ENCODE measurements around the gene TMEM72.

The TMEM72 gene

GRCh38 chr10:44899450-44900080, 11.6 kb upstream of the TMEM72 start:
- Histone ChIP-seq H3K9me3 (ENCODE audit: insufficient read depth, low read depth, low read length) (peaks cover 2% of the 10 kb centered on the region), H3K27ac (ENCODE audit: low read depth, low read length) (peak overlapping the region; percentile 37), H3K4me3 (ENCODE audit: low read depth, low read length) (no peak overlapping the region), H3K4me2 (ENCODE audit: low read length) (no peak overlapping the region), H3K23ac (ENCODE audit: low read length) (no peak overlapping the region), H3K4me1 (ENCODE audit: control insufficient read depth in 1 of 2, insufficient read depth in 2 of 2, low read length in 2 of 2) (peaks cover 22 to 30% of the 10 kb centered on the region in 2 experiments), H2BK120ac (ENCODE audit: insufficient read depth, low read length, poor library complexity) (peak overlapping the region; percentile 30), H2AK5ac (ENCODE audit: low read length) (no peak overlapping the region), H3K18ac (ENCODE audit: low read length) (peak overlapping the region; percentile 58), H4K91ac (ENCODE audit: low read depth, low read length) (peak overlapping the region; percentile 61), H3K14ac (ENCODE audit: low read length) (peak overlapping the region; percentile 8), H3K27me3 (ENCODE audit: insufficient read depth, low read length) (no peaks in the 10 kb centered on the region), H3K79me2 (ENCODE audit: control insufficient read depth, insufficient read depth, low read length, poor library complexity) (no peaks in the 10 kb centered on the region), H3K4ac (ENCODE audit: low read depth, low read length) (no peak overlapping the region), H2BK5ac (ENCODE audit: low read depth, low read length, poor library complexity) (peak overlapping the region; percentile 28), H4K8ac (ENCODE audit: low read depth, low read length) (no peak overlapping the region), H4K12ac (ENCODE audit: low read depth, low read length) (no peak overlapping the region), H2AFZ (ENCODE audit: insufficient read depth, low read length, poor library complexity) (no peak overlapping the region), H3K36me3 (ENCODE audit: control insufficient read depth in 1 of 2, insufficient read depth in 2 of 2, low read length in 2 of 2) (no peaks in the 10 kb centered on the region), H3K9ac (ENCODE audit: low read length) (no peak overlapping the region), H3K79me1 (ENCODE audit: low read length) (peaks cover 11% of the 10 kb centered on the region), H2BK12ac (ENCODE audit: low read length) (peak overlapping the region; percentile 23)
- DNase-seq, result no peak
- no CpG with 5 or more reads among the region's 5 CpGs for WGBS (ENCODE audit: extremely low coverage, insufficient coverage, insufficient read length)

- H2BK12ac ChIP-seq (ENCODE audit: low read length), result no peak overlapping the region
- WGBS (ENCODE audit: extremely low coverage, insufficient coverage, insufficient read length), result no CpG with 5 or more reads among the region's 9 CpGs
- H3K79me1 ChIP-seq (ENCODE audit: low read length), result peaks cover 11% of the 10 kb centered on the region
Observed at GRCh38 chr10:44902941-44903545, 8.1 kb upstream of the TMEM72 start.

GRCh38 chr10:44906486-44906885, 4.7 kb upstream of the TMEM72 start:
- H2BK12ac ChIP-seq (ENCODE audit: low read length), result no peak overlapping the region
- H3K9me3 ChIP-seq (ENCODE audit: insufficient read depth, low read depth, low read length), result no peaks in the 10 kb centered on the region
- peaks cover 7% of the 10 kb centered on the region for H3K79me1 ChIP-seq (ENCODE audit: low read length)
- no CpG with 5 or more reads among the region's 4 CpGs for WGBS (ENCODE audit: extremely low coverage, insufficient coverage, insufficient read length)
- H4K12ac ChIP-seq (ENCODE audit: low read depth, low read length), result no peak overlapping the region
- no peak overlapping the region for H2BK120ac ChIP-seq (ENCODE audit: insufficient read depth, low read length, poor library complexity)
- H3K4me1 ChIP-seq (ENCODE audit: control insufficient read depth in 1 of 2, insufficient read depth in 2 of 2, low read length in 2 of 2), result peaks cover 30 to 31% of the 10 kb centered on the region in 2 experiments
- no peaks in the 10 kb centered on the region for H3K27me3 ChIP-seq (ENCODE audit: insufficient read depth, low read length)
- no peak overlapping the region for H3K9ac ChIP-seq (ENCODE audit: low read length)
- H2AFZ ChIP-seq (ENCODE audit: insufficient read depth, low read length, poor library complexity), result no peak overlapping the region
- no peaks in the 10 kb centered on the region for H3K79me2 ChIP-seq (ENCODE audit: control insufficient read depth, insufficient read depth, low read length, poor library complexity)
- no peak overlapping the region for H3K4me3 ChIP-seq (ENCODE audit: low read depth, low read length)
- no peak for DNase-seq
- H3K36me3 ChIP-seq (ENCODE audit: control insufficient read depth in 1 of 2, insufficient read depth in 2 of 2, low read length in 2 of 2), result no peaks in the 10 kb centered on the region
- H4K8ac ChIP-seq (ENCODE audit: low read depth, low read length), result no peak overlapping the region
- H3K18ac ChIP-seq (ENCODE audit: low read length), result no peak overlapping the region
- no peak overlapping the region for H2BK5ac ChIP-seq (ENCODE audit: low read depth, low read length, poor library complexity)
- H3K4ac ChIP-seq (ENCODE audit: low read depth, low read length), result no peak overlapping the region
- no peak overlapping the region for H4K91ac ChIP-seq (ENCODE audit: low read depth, low read length)
- peak overlapping the region; percentile 40 for H2AK5ac ChIP-seq (ENCODE audit: low read length)
- no peak overlapping the region for H3K27ac ChIP-seq (ENCODE audit: low read depth, low read length)
- H3K23ac ChIP-seq (ENCODE audit: low read length), result no peak overlapping the region
- H3K14ac ChIP-seq (ENCODE audit: low read length), result no peak overlapping the region
- H3K4me2 ChIP-seq (ENCODE audit: low read length), result no peak overlapping the region

More at GRCh38 chr10:44902941-44903545, 8.1 kb upstream of the TMEM72 start:
- Histone ChIP-seq H2AFZ (ENCODE audit: insufficient read depth, low read length, poor library complexity) (no peak overlapping the region), H4K91ac (ENCODE audit: low read depth, low read length) (no peak overlapping the region), H2BK120ac (ENCODE audit: insufficient read depth, low read length, poor library complexity) (peak overlapping the region; percentile 16), H3K23ac (ENCODE audit: low read length) (no peak overlapping the region), H3K14ac (ENCODE audit: low read length) (no peak overlapping the region), H3K36me3 (ENCODE audit: control insufficient read depth in 1 of 2, insufficient read depth in 2 of 2, low read length in 2 of 2) (no peaks in the 10 kb centered on the region), H3K79me2 (ENCODE audit: control insufficient read depth, insufficient read depth, low read length, poor library complexity) (no peaks in the 10 kb centered on the region), H3K4me3 (ENCODE audit: low read depth, low read length) (no peak overlapping the region), H3K4me2 (ENCODE audit: low read length) (no peak overlapping the region), H4K12ac (ENCODE audit: low read depth, low read length) (no peak overlapping the region), H3K9me3 (ENCODE audit: insufficient read depth, low read depth, low read length) (peaks cover 2% of the 10 kb centered on the region), H3K27ac (ENCODE audit: low read depth, low read length) (peak overlapping the region; percentile 50), H4K8ac (ENCODE audit: low read depth, low read length) (no peak overlapping the region), H3K4me1 (ENCODE audit: control insufficient read depth in 1 of 2, insufficient read depth in 2 of 2, low read length in 2 of 2) (peaks cover 26 to 34% of the 10 kb centered on the region in 2 experiments), H3K9ac (ENCODE audit: low read length) (no peak overlapping the region), H2BK5ac (ENCODE audit: low read depth, low read length, poor library complexity) (no peak overlapping the region), H2AK5ac (ENCODE audit: low read length) (no peak overlapping the region), H3K4ac (ENCODE audit: low read depth, low read length) (no peak overlapping the region), H3K18ac (ENCODE audit: low read length) (no peak overlapping the region), H3K27me3 (ENCODE audit: insufficient read depth, low read length) (no peaks in the 10 kb centered on the region)
- no peak for DNase-seq

- Histone ChIP-seq H4K12ac (ENCODE audit: low read depth, low read length) (no peak overlapping the region), H2BK5ac (ENCODE audit: low read depth, low read length, poor library complexity) (peak overlapping the region; percentile 10), H3K4me1 (ENCODE audit: control insufficient read depth in 1 of 2, insufficient read depth in 2 of 2, low read length in 2 of 2) (peaks cover 35 to 41% of the 10 kb centered on the region in 2 experiments), H3K27ac (ENCODE audit: low read depth, low read length) (no peak overlapping the region), H3K18ac (ENCODE audit: low read length) (peak overlapping the region; percentile 17), H4K8ac (ENCODE audit: low read depth, low read length) (no peak overlapping the region), H3K4me3 (ENCODE audit: low read depth, low read length) (no peak overlapping the region), H3K9ac (ENCODE audit: low read length) (no peak overlapping the region), H3K14ac (ENCODE audit: low read length) (peak overlapping the region; percentile 28), H2BK12ac (ENCODE audit: low read length) (peak overlapping the region; percentile 23), H3K4ac (ENCODE audit: low read depth, low read length) (no peak overlapping the region), H2AFZ (ENCODE audit: insufficient read depth, low read length, poor library complexity) (no peak overlapping the region), H3K9me3 (ENCODE audit: insufficient read depth, low read depth, low read length) (no peaks in the 10 kb centered on the region), H3K27me3 (ENCODE audit: insufficient read depth, low read length) (no peaks in the 10 kb centered on the region), H4K91ac (ENCODE audit: low read depth, low read length) (peak overlapping the region; percentile 59), H2BK120ac (ENCODE audit: insufficient read depth, low read length, poor library complexity) (peak overlapping the region; percentile 56), H3K79me1 (ENCODE audit: low read length) (peaks cover 4% of the 10 kb centered on the region), H3K79me2 (ENCODE audit: control insufficient read depth, insufficient read depth, low read length, poor library complexity) (no peaks in the 10 kb centered on the region), H2AK5ac (ENCODE audit: low read length) (no peak overlapping the region), H3K23ac (ENCODE audit: low read length) (no peak overlapping the region), H3K36me3 (ENCODE audit: control insufficient read depth in 1 of 2, insufficient read depth in 2 of 2, low read length in 2 of 2) (no peaks in the 10 kb centered on the region), H3K4me2 (ENCODE audit: low read length) (no peak overlapping the region)
- WGBS (ENCODE audit: extremely low coverage, insufficient coverage, insufficient read length), result no CpG with 5 or more reads among the region's 7 CpGs
- no peak for DNase-seq
Observed at GRCh38 chr10:44907556-44907955, 3.6 kb upstream of the TMEM72 start.

All from trophoblast cell (in vitro differentiated cells and primary cell).